RWPE2 (cell line): ENCODE results near the gene HEMGN.
A peak's percentile ranks its signal among the peaks of the same experiment; 100 is the strongest.

Experiments used
- ATAC-seq: fragments of 200-7000 bp; cut with Tn5 transposase; 3 replicates; pipeline ENCODE4 v1.9.1; 2021; ENCODE audit warnings: low read depth
- DNase-seq: peaks from one replicate; pipeline ENCODE4 v3.0.0-alpha.2; 2020; ENCODE audit warnings: low spot score
- H3K27ac ChIP-seq: fragments of 450-650 bp; 2 replicates; pipeline ENCODE4 v1.5.1; 2017; ENCODE audit warnings: mild to moderate bottlenecking; ENCODE audit not compliant: poor library complexity, severe bottlenecking
- H3K27me3 ChIP-seq: fragments of 250-450 bp; sonication (Bioruptor Pico); 2 replicates; pipeline ENCODE4 v1.5.1; 2021; ENCODE audit warnings: mild to moderate bottlenecking, moderate library complexity; ENCODE audit not compliant: insufficient read depth, poor library complexity, severe bottlenecking
- H3K36me3 ChIP-seq: fragments of 250-450 bp; sonication (Bioruptor Pico); 2 replicates; pipeline ENCODE4 v1.5.1; 2020; ENCODE audit warnings: low read depth, mild to moderate bottlenecking, moderate library complexity
- H3K4me1 ChIP-seq: fragments of 250-450 bp; sonication (Bioruptor Pico); 2 replicates; pipeline ENCODE4 v1.5.1; 2021; ENCODE audit warnings: mild to moderate bottlenecking, moderate library complexity; ENCODE audit not compliant: insufficient read depth, poor library complexity, severe bottlenecking
- H3K4me3 ChIP-seq: fragments of 250-450 bp; sonication (Bioruptor Pico); 2 replicates; pipeline ENCODE4 v1.5.1; 2021; ENCODE audit warnings: mild to moderate bottlenecking, moderate library complexity; ENCODE audit not compliant: severe bottlenecking
- H3K9me3 ChIP-seq: fragments of 250-450 bp; sonication (Bioruptor Pico); 2 replicates; pipeline ENCODE4 v1.5.1; 2021; ENCODE audit warnings: mild to moderate bottlenecking, moderate library complexity; ENCODE audit not compliant: severe bottlenecking
- TF ChIP-seq, protein P1 (sequence below): fragments of 450-650 bp; IDR thresholded peaks from one replicate; pipeline ENCODE4 v1.5.1; 2017; ENCODE audit warnings: mild to moderate bottlenecking, moderate library complexity; ENCODE audit not compliant: poor library complexity, severe bottlenecking

Gene HEMGN

DNA sequence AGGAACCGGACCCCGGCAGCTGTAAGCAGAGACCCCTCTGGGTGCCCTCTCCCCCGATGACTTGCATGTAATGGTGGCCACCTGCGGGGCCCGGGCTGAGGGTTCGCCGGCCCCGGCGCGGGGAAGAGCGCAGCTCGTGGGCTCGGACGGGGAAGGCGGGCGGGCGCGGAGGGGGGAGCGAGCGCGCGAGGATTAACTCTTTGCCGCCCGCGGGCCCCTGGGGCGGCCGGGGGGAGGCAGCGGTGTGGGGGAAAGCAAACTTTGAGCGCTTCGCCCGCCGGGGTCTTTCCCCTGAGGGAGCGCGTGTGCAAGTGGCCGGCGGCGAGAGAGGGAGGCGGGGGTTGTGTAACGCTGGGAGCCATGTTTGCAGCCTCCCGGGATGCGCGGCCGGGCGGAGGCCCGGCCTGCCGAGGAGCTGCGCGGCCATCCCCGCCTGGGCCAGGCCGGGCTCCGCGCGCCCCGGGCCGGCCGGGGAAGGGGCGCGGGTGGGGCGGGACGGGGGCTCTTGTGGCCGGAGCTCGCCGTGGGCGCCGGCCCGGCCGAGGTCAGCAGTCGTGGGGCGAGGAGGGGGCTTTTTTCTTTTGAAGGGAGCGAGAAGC, 45.7 kb upstream of the HEMGN start:
- Histone ChIP-seq H3K36me3 (peaks cover 5% of the 10 kb centered on the region; the same call in 1 of the 2 replicates), H3K9me3 (no peaks in the 10 kb centered on the region), H3K27ac (peak overlapping the region; percentile 88), H3K27me3 (no peaks in the 10 kb centered on the region), H3K4me3 (peak overlapping the region; percentile 95), H3K4me1 (peaks cover 29% of the 10 kb centered on the region)
- TF ChIP-seq, protein P1, sequence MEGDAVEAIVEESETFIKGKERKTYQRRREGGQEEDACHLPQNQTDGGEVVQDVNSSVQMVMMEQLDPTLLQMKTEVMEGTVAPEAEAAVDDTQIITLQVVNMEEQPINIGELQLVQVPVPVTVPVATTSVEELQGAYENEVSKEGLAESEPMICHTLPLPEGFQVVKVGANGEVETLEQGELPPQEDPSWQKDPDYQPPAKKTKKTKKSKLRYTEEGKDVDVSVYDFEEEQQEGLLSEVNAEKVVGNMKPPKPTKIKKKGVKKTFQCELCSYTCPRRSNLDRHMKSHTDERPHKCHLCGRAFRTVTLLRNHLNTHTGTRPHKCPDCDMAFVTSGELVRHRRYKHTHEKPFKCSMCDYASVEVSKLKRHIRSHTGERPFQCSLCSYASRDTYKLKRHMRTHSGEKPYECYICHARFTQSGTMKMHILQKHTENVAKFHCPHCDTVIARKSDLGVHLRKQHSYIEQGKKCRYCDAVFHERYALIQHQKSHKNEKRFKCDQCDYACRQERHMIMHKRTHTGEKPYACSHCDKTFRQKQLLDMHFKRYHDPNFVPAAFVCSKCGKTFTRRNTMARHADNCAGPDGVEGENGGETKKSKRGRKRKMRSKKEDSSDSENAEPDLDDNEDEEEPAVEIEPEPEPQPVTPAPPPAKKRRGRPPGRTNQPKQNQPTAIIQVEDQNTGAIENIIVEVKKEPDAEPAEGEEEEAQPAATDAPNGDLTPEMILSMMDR: no peak
- no peak for DNase-seq
- ATAC-seq: peak; percentile 7; the same call in 2 of the 3 replicates

DNA sequence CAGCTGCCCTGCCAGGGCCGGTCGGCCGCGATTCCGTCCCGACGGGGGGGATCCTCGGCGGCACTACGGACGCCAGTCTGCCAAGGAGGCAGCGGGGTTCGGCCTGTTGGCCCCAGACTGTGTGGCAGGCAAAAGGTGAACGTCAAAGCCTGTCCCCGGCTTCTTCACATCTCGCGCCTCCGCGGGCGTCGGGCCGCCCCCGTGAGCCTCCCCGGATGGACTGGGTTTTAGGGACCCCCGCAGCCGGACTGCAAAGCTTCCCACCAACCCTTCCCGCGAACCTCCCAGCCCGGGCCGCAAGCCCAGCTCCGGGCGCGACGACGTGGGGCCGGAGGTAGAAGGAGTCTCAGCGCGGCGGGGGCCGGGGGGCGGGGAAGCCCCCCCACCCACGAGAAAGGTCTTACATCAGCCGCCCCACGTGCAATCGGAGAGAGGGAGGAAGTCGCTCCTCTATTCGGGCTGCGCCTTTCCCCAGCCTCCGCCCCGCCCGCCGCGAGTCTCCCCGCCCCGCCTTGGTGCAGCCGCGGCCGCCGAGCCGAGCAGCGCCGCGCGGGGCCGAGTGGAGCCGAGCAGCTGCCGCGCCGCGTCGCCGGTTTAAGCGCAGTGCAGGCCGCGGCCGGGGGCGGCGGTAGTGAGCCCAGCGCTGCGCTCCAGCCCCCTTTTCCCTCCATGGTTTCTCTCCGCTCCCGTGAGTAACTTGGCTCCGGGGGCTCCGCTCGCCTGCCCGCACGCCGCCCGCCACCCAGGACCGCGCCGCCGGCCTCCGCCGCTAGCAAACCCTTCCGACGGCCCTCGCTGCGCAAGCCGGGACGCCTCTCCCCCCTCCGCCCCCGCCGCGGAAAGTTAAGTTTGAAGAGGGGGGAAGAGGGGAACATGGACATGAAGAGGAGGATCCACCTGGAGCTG, 45.0 kb upstream of the HEMGN start, which contains the start of gene ANP32B:
TSS of gene ANP32B (plus strand) at position 659 of the 906 bp plus-strand sequence. CDS start at position 874, 215 bp downstream.
- ATAC-seq (peak; percentile 89), DNase-seq (peak; percentile 91)
- H3K27me3 ChIP-seq: no peaks in the 10 kb centered on the region
- peak within 1 kb of the TSS; percentile 95 for H3K4me3 ChIP-seq
- H3K9me3 ChIP-seq: no peaks in the 10 kb centered on the region
- peak within 1 kb of the TSS; percentile 88 for H3K27ac ChIP-seq
- peaks cover 23% of the 10 kb centered on the region for H3K4me1 ChIP-seq
- peaks cover 5% of the 10 kb centered on the region; the same call in 1 of the 2 replicates for H3K36me3 ChIP-seq
- TF ChIP-seq, protein P1: peak; percentile 94

DNA sequence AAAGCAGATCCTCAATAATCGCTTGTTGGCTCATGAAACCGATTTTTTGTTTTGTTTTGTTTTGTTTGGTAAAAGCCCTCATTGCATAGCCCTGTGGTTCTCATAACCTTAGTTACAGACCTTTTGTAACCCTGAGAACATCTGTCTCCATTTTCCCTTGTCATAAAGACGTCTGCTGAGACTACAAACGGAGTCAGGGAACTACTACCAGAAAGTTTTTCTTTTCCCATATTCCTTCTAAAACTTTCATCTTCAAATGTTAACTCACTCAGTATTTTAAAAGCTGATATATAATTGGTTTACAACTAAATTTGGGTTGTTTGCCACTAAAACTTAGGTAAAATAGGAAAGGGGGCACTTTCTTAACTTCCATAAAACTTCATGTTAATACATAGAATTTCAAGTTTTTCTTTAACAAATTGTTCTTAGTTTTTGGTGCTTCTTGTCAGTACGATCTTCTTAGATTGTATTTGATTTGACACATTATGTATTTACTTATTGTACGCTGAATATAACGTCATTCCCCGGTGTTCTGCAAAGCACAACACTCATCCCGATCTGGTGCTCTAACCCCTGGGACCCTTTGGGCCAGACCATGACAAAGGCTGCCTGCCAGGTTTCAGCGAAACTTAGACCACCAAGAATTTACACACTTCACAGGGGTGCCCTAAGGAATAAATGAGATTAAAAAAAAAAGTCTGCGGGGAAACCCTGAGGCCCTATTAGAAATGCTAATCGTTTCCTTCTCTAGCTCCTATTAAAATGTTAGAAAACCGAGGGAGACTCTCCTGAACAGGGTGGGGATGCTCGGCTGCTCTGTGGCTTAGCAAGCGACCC, 44.1 kb upstream of the HEMGN start:
- Histone ChIP-seq H3K4me1 (peaks cover 15% of the 10 kb centered on the region), H3K9me3 (no peaks in the 10 kb centered on the region), H3K27me3 (no peaks in the 10 kb centered on the region), H3K4me3 (peak overlapping the region; percentile 95), H3K27ac (peak overlapping the region; percentile 88), H3K36me3 (peaks cover 5% of the 10 kb centered on the region; the same call in 1 of the 2 replicates)
- DNase-seq: no peak
- no peak for ATAC-seq
- TF ChIP-seq, protein P1: no peak

DNA sequence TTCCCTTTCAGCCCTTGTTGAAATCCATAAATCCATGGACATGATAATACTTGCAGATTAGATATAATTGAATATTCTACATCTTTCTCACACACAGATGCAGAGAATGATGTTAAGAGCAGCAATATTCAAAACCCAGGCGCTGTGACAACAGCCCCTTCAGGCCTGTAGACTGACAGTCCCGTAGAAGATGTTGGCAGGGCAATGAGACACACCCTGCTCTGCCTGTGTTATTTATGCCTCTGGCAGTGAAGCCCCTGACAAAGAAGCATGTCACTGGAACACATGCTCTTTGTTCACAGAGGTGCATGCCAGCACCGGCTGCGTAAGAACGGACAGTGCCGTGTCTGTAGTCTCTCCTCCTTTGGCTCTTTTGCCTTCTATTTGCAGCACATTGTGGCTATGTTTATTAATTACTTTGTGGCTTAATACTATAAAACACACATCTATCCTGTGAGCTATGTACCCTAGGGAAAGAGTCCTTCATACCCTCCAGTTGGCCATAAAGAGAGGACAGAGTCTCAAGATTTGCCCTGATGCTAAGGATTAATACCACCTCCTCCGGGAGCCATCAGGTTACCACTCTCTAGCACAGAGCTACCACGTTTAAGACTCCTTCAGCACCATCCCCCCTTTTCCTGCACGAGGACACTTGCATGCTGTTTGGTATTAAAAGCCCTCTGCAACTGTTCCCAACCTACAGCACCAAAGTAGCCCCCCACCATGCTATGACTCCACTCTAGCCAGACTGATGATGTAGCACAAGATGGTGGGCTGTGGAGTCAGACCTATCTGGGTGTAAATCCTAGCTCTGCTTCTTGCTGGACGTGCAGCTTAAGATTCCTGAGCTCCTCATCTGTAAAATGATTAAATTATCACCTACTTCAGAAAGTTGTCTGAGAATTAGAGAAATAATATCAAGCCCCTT, 43.2 kb upstream of the HEMGN start:
- peaks cover 4% of the 10 kb centered on the region; the same call in 1 of the 2 replicates for H3K36me3 ChIP-seq
- peaks cover 8% of the 10 kb centered on the region for H3K4me1 ChIP-seq
- no peaks in the 10 kb centered on the region for H3K9me3 ChIP-seq
- H3K27ac ChIP-seq: no peak overlapping the region
- ATAC-seq: no peak
- TF ChIP-seq, protein P1: no peak
- no peak for DNase-seq
- no peaks in the 10 kb centered on the region for H3K27me3 ChIP-seq
- no peak overlapping the region for H3K4me3 ChIP-seq
